ENCODE results near the gene TMEM164. TPM values are rescaled to one million over a fixed set of nuclear protein-coding genes. Genes with fewer than 3 reads are reported as not detected.

TMEM164 gene
- total and polyA plus RNA-seq, 2 experiments from 2014 or later: 3.4 to 17.2 TPM

- Histone ChIP-seq H2AFZ (no peak overlapping the region), H3K36me3 (ENCODE audit: insufficient read depth) (no peaks in the 10 kb centered on the region), H3K27ac (ENCODE audit: low read depth) (no peak overlapping the region), H3K4me2 (no peak overlapping the region), H3K79me2 (replicated peaks; ENCODE audit: insufficient read depth) (no peaks in the 10 kb centered on the region), H3F3A (replicated peaks; ENCODE audit: low read depth) (no peaks in the 10 kb centered on the region), H3K27me3 (ENCODE audit: insufficient read depth) (no peaks in the 10 kb centered on the region), H4K20me1 (replicated peaks; ENCODE audit: insufficient read depth) (no peaks in the 10 kb centered on the region), H3K9me2 (ENCODE audit: insufficient read depth) (no peaks in the 10 kb centered on the region), H3K4me1 (ENCODE audit: insufficient read depth) (no peaks in the 10 kb centered on the region), H3K4me3 (no peak overlapping the region)
- TF ChIP-seq JUNB (IDR thresholded peaks at IDR 0.05; ENCODE audit: unreplicated experiment) (no peak), ZNF114 (CRISPR knock-in tag; IDR thresholded peaks at IDR 0.05) (no peak), POLR2AphosphoS5 (IDR thresholded peaks at IDR 0.05; ENCODE audit: low read depth) (no peak), STAT1 (IDR thresholded peaks at IDR 0.05; ENCODE audit: unreplicated experiment) (no peak), EZH2phosphoT487 (IDR thresholded peaks at IDR 0.05; ENCODE audit: unreplicated experiment) (no peak), ZNF462 (CRISPR knock-in tag; IDR thresholded peaks at IDR 0.05) (no peak), CTCF (conservative IDR thresholded peaks at IDR 0.05; ENCODE audit: low read depth in 2 of 2) (no peak), ETS1 (IDR thresholded peaks at IDR 0.05) (no peak), NANOG (IDR thresholded peaks at IDR 0.05; ENCODE audit: borderline replicate concordance) (no peak), ZNF331 (CRISPR knock-in tag; IDR thresholded peaks at IDR 0.05; ENCODE audit: low read depth) (no peak), CREB1 (CRISPR knock-in tag; IDR thresholded peaks at IDR 0.05; ENCODE audit: low read depth) (no peak), EZH2 (IDR thresholded peaks at IDR 0.05; ENCODE audit: low read depth, unreplicated experiment) (no peak)
- TF ChIP-seq, protein P1, sequence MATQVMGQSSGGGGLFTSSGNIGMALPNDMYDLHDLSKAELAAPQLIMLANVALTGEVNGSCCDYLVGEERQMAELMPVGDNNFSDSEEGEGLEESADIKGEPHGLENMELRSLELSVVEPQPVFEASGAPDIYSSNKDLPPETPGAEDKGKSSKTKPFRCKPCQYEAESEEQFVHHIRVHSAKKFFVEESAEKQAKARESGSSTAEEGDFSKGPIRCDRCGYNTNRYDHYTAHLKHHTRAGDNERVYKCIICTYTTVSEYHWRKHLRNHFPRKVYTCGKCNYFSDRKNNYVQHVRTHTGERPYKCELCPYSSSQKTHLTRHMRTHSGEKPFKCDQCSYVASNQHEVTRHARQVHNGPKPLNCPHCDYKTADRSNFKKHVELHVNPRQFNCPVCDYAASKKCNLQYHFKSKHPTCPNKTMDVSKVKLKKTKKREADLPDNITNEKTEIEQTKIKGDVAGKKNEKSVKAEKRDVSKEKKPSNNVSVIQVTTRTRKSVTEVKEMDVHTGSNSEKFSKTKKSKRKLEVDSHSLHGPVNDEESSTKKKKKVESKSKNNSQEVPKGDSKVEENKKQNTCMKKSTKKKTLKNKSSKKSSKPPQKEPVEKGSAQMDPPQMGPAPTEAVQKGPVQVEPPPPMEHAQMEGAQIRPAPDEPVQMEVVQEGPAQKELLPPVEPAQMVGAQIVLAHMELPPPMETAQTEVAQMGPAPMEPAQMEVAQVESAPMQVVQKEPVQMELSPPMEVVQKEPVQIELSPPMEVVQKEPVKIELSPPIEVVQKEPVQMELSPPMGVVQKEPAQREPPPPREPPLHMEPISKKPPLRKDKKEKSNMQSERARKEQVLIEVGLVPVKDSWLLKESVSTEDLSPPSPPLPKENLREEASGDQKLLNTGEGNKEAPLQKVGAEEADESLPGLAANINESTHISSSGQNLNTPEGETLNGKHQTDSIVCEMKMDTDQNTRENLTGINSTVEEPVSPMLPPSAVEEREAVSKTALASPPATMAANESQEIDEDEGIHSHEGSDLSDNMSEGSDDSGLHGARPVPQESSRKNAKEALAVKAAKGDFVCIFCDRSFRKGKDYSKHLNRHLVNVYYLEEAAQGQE (IDR thresholded peaks at IDR 0.05; ENCODE audit: unreplicated experiment): no peak
- peaks cover 20% of the 10 kb centered on the region for H3K4me1 Mint-ChIP-seq
- H3K9me3 Mint-ChIP-seq: no peaks in the 10 kb centered on the region; the same call in 2 of the 3 replicates
- ATAC-seq (no peak), DNase-seq (ENCODE audit: low spot score) (no peak)
- no peak overlapping the region for H3K4me3 Mint-ChIP-seq
- peaks cover 3% of the 10 kb centered on the region for H3K27me3 Mint-ChIP-seq (ENCODE audit: insufficient read depth, low read depth, poor library complexity)
- H3K27ac Mint-ChIP-seq: no peak overlapping the region
- H3K36me3 Mint-ChIP-seq (ENCODE audit: low read depth): no peaks in the 10 kb centered on the region
Measured at GRCh38 chrX:110180928-110181310, 178.0 kb downstream of the TMEM164 start.
